DOHH2 (cell line): Measurements from ENCODE around the gene TMEFF2.

Experiments used
- H3F3A ChIP-seq: fragments of 200-600 bp; sonication (generic), shearing (Covaris generic); 2 replicates; pipeline ENCODE4 v1.6.0; 2016; ENCODE audit warnings: antibody characterized with exemption, mild to moderate bottlenecking; ENCODE audit not compliant: control insufficient read depth, insufficient read depth
- H3K27ac ChIP-seq: fragments of 200-600 bp; sonication (generic); 2 replicates; pipeline ENCODE4 v1.5.1; 2014; ENCODE audit warnings: low read depth, mild to moderate bottlenecking, low read length, moderate library complexity
- H3K27me3 ChIP-seq: fragments of 200-600 bp; sonication (generic); 2 replicates; pipeline ENCODE4 v1.6.1; 2014; ENCODE audit warnings: mild to moderate bottlenecking, low read length, mixed read lengths; ENCODE audit not compliant: control insufficient read depth
- H3K36me3 ChIP-seq: fragments of 200-600 bp; sonication (generic); 2 replicates; pipeline ENCODE4 v1.6.1; 2014; ENCODE audit warnings: mild to moderate bottlenecking, low read length, moderate library complexity, mixed read lengths; ENCODE audit not compliant: control insufficient read depth
- H3K4me1 ChIP-seq: fragments of 200-600 bp; sonication (generic); 2 replicates; pipeline ENCODE4 v1.6.1; 2014; ENCODE audit warnings: mild to moderate bottlenecking, low read length, mixed read lengths; ENCODE audit not compliant: control insufficient read depth
- H3K4me2 ChIP-seq: fragments of 200-600 bp; sonication (generic); 2 replicates; pipeline ENCODE4 v1.6.0; 2014; ENCODE audit warnings: mild to moderate bottlenecking, low read length, moderate library complexity
- H3K4me3 ChIP-seq: fragments of 200-600 bp; sonication (generic); 2 replicates; pipeline ENCODE4 v1.5.1; 2014; ENCODE audit warnings: mild to moderate bottlenecking, low read length, mixed read lengths
- H3K79me2 ChIP-seq: fragments of 200-600 bp; sonication (generic); 2 replicates; pipeline ENCODE4 v1.6.1; 2014; ENCODE audit warnings: mild to moderate bottlenecking, low read length, mixed read lengths; ENCODE audit not compliant: control insufficient read depth
- H3K9me2 ChIP-seq: fragments of 200-600 bp; sonication (generic); replicated peaks from 2 replicates; pipeline ENCODE4 v1.6.1; 2014; ENCODE audit warnings: mild to moderate bottlenecking, low read length, mixed read lengths; ENCODE audit not compliant: control insufficient read depth
- H3K9me3 ChIP-seq: fragments of 200-600 bp; sonication (generic); 2 replicates; pipeline ENCODE4 v1.6.1; 2014; ENCODE audit warnings: antibody characterized with exemption, low read length, mixed read lengths; ENCODE audit not compliant: control insufficient read depth, insufficient read depth
- H4K20me1 ChIP-seq: fragments of 200-600 bp; sonication (generic); 2 replicates; pipeline ENCODE4 v1.6.0; 2014; ENCODE audit warnings: low read depth, mild to moderate bottlenecking, antibody characterized with exemption, low read length, moderate library complexity; ENCODE audit not compliant: control insufficient read depth, insufficient read depth
- EZH2phosphoT487 ChIP-seq: fragments of 200-600 bp; sonication (generic); IDR thresholded peaks from 2 replicates; pipeline ENCODE4 v1.6.1; 2017; ENCODE audit warnings: borderline replicate concordance, mild to moderate bottlenecking, antibody characterized with exemption, low read length, moderate library complexity, mixed read lengths
- TF ChIP-seq, protein P1 (sequence below): fragments of 200-600 bp; sonication (generic); IDR thresholded peaks from one replicate; pipeline ENCODE4 v1.5.1; 2014; ENCODE audit warnings: antibody characterized with exemption, mild to moderate bottlenecking, low read depth, low read length; ENCODE audit not compliant: poor library complexity, severe bottlenecking

The TMEFF2 gene

DNA sequence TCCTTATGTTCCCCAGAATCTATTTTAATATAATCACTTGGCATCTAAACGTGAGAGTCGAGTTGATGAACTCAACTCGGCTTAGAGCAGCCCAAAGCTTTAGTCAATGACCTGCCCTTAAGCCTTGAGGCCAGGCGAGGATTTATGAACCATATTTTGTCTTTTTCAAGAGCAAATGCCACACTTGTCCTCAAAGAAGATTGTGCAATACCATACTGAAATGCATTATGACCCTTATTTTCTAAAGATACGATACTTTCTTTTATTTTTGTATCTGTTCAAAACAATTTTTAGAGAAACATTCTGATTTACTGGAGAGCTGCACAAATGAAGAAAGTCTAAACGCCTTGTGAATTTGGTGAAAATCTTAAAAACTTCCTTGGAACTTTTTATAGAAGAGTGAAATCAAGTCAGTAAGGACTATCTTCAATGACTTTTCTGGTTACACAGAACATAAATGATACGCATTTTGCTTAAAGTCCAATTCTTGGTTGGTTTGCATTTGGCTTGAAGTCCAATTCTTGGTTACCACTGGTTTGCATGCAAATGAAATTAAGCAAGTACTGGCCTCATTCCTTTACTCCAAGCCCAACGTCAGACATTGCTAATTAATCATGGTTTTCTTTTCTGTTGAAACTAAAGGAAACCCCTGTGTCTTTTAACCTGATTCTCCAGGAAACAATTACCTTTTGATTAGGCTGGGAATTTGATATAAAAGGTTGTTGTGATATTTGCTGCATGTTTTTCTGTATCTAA is 242.0 kb downstream of the TMEFF2 start:
- TF ChIP-seq, protein P1, sequence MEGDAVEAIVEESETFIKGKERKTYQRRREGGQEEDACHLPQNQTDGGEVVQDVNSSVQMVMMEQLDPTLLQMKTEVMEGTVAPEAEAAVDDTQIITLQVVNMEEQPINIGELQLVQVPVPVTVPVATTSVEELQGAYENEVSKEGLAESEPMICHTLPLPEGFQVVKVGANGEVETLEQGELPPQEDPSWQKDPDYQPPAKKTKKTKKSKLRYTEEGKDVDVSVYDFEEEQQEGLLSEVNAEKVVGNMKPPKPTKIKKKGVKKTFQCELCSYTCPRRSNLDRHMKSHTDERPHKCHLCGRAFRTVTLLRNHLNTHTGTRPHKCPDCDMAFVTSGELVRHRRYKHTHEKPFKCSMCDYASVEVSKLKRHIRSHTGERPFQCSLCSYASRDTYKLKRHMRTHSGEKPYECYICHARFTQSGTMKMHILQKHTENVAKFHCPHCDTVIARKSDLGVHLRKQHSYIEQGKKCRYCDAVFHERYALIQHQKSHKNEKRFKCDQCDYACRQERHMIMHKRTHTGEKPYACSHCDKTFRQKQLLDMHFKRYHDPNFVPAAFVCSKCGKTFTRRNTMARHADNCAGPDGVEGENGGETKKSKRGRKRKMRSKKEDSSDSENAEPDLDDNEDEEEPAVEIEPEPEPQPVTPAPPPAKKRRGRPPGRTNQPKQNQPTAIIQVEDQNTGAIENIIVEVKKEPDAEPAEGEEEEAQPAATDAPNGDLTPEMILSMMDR = no peak
- no peak for TF ChIP-seq EZH2phosphoT487
- H3K27me3 ChIP-seq = no peaks in the 10 kb centered on the region
- no peak overlapping the region for H3K27ac ChIP-seq
- no peak overlapping the region for H3K4me2 ChIP-seq
- H3K4me3 ChIP-seq = no peak overlapping the region
- no peaks in the 10 kb centered on the region for H3K4me1 ChIP-seq
- H3K9me2 ChIP-seq = no peaks in the 10 kb centered on the region
- no peaks in the 10 kb centered on the region for H4K20me1 ChIP-seq
- no peaks in the 10 kb centered on the region for H3K36me3 ChIP-seq
- H3K9me3 ChIP-seq = no peaks in the 10 kb centered on the region
- H3K79me2 ChIP-seq = no peaks in the 10 kb centered on the region
- no peaks in the 10 kb centered on the region for H3F3A ChIP-seq

DNA sequence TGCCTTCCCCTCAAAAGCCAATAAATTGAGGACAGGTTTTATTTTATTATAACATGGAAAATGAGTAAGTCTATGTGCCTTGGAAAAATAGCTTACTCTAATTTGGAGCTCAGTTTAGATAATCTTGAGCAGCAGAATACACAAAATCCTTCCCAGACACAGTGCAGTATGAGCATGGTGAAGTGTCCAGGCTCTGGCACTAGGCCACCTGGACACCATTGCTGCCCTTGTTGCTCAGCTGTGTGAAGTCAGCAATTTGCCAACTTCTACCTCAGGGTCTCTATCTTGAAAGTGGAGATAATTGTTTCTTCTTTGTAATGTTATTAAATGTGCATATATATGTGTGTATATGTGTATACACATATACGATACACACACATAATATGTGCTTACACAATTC is 242.9 kb downstream of the TMEFF2 start:
- Histone ChIP-seq H3K36me3 (no peaks in the 10 kb centered on the region), H3K4me1 (no peaks in the 10 kb centered on the region), H3K9me3 (no peaks in the 10 kb centered on the region), H3K4me2 (no peak overlapping the region), H3K27ac (no peak overlapping the region), H3K27me3 (no peaks in the 10 kb centered on the region), H3F3A (no peaks in the 10 kb centered on the region), H3K79me2 (no peaks in the 10 kb centered on the region), H3K9me2 (no peaks in the 10 kb centered on the region), H4K20me1 (no peaks in the 10 kb centered on the region), H3K4me3 (no peak overlapping the region)
- TF ChIP-seq EZH2phosphoT487 = no peak
- TF ChIP-seq, protein P1 = no peak

GRCh38 chr2:191951376-191951775 is 243.4 kb downstream of the TMEFF2 start:
- Histone ChIP-seq H3K27me3 (no peaks in the 10 kb centered on the region), H3K9me2 (no peaks in the 10 kb centered on the region), H3K27ac (no peak overlapping the region), H3F3A (no peaks in the 10 kb centered on the region), H4K20me1 (no peaks in the 10 kb centered on the region), H3K36me3 (no peaks in the 10 kb centered on the region), H3K4me2 (no peak overlapping the region), H3K79me2 (no peaks in the 10 kb centered on the region), H3K9me3 (no peaks in the 10 kb centered on the region), H3K4me3 (no peak overlapping the region), H3K4me1 (no peaks in the 10 kb centered on the region)
- TF ChIP-seq, protein P1 = no peak
- no peak for TF ChIP-seq EZH2phosphoT487
